ENCODE data around the gene RAPGEF2. TPM values are rescaled to one million over a fixed set of nuclear protein-coding genes. Genes with fewer than 3 reads are reported as not detected.
A peak's percentile ranks its signal among the peaks of the same experiment; 100 is the strongest.

Gene RAPGEF2
- total and polyA plus RNA-seq, 2 experiments from 2014 or later: 8.4 to 79.3 TPM

- Histone ChIP-seq H3K36me3 (replicated peaks; ENCODE audit: insufficient read depth, low read depth) (no peaks in the 10 kb centered on the region), H3K27ac (peak overlapping the region; percentile 92), H3K9me2 (replicated peaks; ENCODE audit: insufficient read depth) (no peaks in the 10 kb centered on the region), H3K4me1 (ENCODE audit: insufficient read depth) (peaks cover 29% of the 10 kb centered on the region), H3K4me2 (peak overlapping the region; percentile 90), H3K4me3 (peak overlapping the region; percentile 76), H4K20me1 (ENCODE audit: insufficient read depth, poor library complexity, severe bottlenecking) (peaks cover 28% of the 10 kb centered on the region), H2AFZ (peak overlapping the region; percentile 85), H3K9me3 (ENCODE audit: low read depth) (no peaks in the 10 kb centered on the region), H3K27me3 (no peaks in the 10 kb centered on the region), H3K79me2 (peaks cover 35% of the 10 kb centered on the region)
- WGBS (ENCODE audit: low lambda C conversion rate, missing lambda C conversion rate): 20% methylated on average over 14 of the region's 14 CpGs
- TF ChIP-seq CTCF (IDR thresholded peaks at IDR 0.05; ENCODE audit: poor library complexity) (no peak), EZH2 (IDR thresholded peaks at IDR 0.05; ENCODE audit: borderline replicate concordance) (no peak), EZH2phosphoT487 (IDR thresholded peaks at IDR 0.05; ENCODE audit: low read depth, severe bottlenecking, unreplicated experiment) (no peak)
- peak; percentile 9 for DNase-seq (ENCODE audit: low spot score)
Measured at GRCh38 chr4:159101988-159102621, 774 bp upstream of the RAPGEF2 start.

GRCh38 chr4:159103384-159103990 is 608 bp downstream of the RAPGEF2 start:
- peak overlapping the region; percentile 71 for H3K4me2 ChIP-seq
- peaks cover 49% of the 10 kb centered on the region for H3K79me2 ChIP-seq
- TF ChIP-seq EZH2phosphoT487 (IDR thresholded peaks at IDR 0.05; ENCODE audit: low read depth, severe bottlenecking, unreplicated experiment): no peak
- TF ChIP-seq CTCF (IDR thresholded peaks at IDR 0.05; ENCODE audit: poor library complexity): no peak
- no peak for TF ChIP-seq EZH2 (IDR thresholded peaks at IDR 0.05; ENCODE audit: borderline replicate concordance)
- H3K36me3 ChIP-seq (replicated peaks; ENCODE audit: insufficient read depth, low read depth): no peaks in the 10 kb centered on the region
- peaks cover 22% of the 10 kb centered on the region for H3K4me1 ChIP-seq (ENCODE audit: insufficient read depth)
- H3K27me3 ChIP-seq: no peaks in the 10 kb centered on the region
- WGBS (ENCODE audit: low lambda C conversion rate, missing lambda C conversion rate): 1% methylated on average over 43 of the region's 72 CpGs
- peak overlapping the region; percentile 92 for H3K27ac ChIP-seq
- peaks cover 40% of the 10 kb centered on the region for H4K20me1 ChIP-seq (ENCODE audit: insufficient read depth, poor library complexity, severe bottlenecking)
- H3K4me3 ChIP-seq: peak overlapping the region; percentile 92
- H3K9me3 ChIP-seq (ENCODE audit: low read depth): no peaks in the 10 kb centered on the region
- peak overlapping the region; percentile 64 for H2AFZ ChIP-seq
- peak; percentile 61 for DNase-seq (ENCODE audit: low spot score)
- H3K9me2 ChIP-seq (replicated peaks; ENCODE audit: insufficient read depth): no peaks in the 10 kb centered on the region

GRCh38 chr4:159104694-159105414 is 2.0 kb downstream of the RAPGEF2 start:
- Histone ChIP-seq H3K27me3 (no peaks in the 10 kb centered on the region), H3K9me2 (replicated peaks; ENCODE audit: insufficient read depth) (no peaks in the 10 kb centered on the region), H3K4me1 (ENCODE audit: insufficient read depth) (peaks cover 19% of the 10 kb centered on the region), H3K36me3 (replicated peaks; ENCODE audit: insufficient read depth, low read depth) (no peaks in the 10 kb centered on the region), H4K20me1 (ENCODE audit: insufficient read depth, poor library complexity, severe bottlenecking) (peaks cover 53% of the 10 kb centered on the region), H3K27ac (peak overlapping the region; percentile 79), H3K4me2 (peak overlapping the region; percentile 85), H3K79me2 (peaks cover 62% of the 10 kb centered on the region), H3K4me3 (peak overlapping the region; percentile 86), H2AFZ (peak overlapping the region; percentile 36), H3K9me3 (ENCODE audit: low read depth) (no peaks in the 10 kb centered on the region)
- 6% methylated on average over 9 of the region's 9 CpGs for WGBS (ENCODE audit: low lambda C conversion rate, missing lambda C conversion rate)
- peak; percentile 35 for DNase-seq (ENCODE audit: low spot score)
- TF ChIP-seq EZH2phosphoT487 (IDR thresholded peaks at IDR 0.05; ENCODE audit: low read depth, severe bottlenecking, unreplicated experiment) (no peak), EZH2 (IDR thresholded peaks at IDR 0.05; ENCODE audit: borderline replicate concordance) (no peak), CTCF (IDR thresholded peaks at IDR 0.05; ENCODE audit: poor library complexity) (no peak)

Data from hepatocyte (in vitro differentiated cells).